Bone marrow (tissue), 2 donors: ENCODE data around the gene FRMPD4.
"Not testable (repeated sequence)": the region's sequence is repeated elsewhere in the genome, so short reads cannot be mapped to it uniquely, and the experiment has no call there.

ENCODE experiments used
- DNase-seq, 2 donors: peaks; one replicate each; lab custom pipeline; 2025; lab: John Stamatoyannopoulos, UW

Gene FRMPD4

GRCh38 chrX:12515384-12515783 is 377.1 kb downstream of the FRMPD4 start:
- not testable (repeated sequence) for DNase-seq

- DNase-seq: no peak
These were observed 388.0 kb downstream of the FRMPD4 start for GRCh38 chrX:12526306-12526705.

GRCh38 chrX:12538096-12538495 is 399.8 kb downstream of the FRMPD4 start:
- DNase-seq: not testable (repeated sequence)

GRCh38 chrX:12542251-12542650 is 404.0 kb downstream of the FRMPD4 start:
- not testable (repeated sequence) for DNase-seq

GRCh38 chrX:12548341-12548740 is 410.1 kb downstream of the FRMPD4 start:
- DNase-seq: no peak

- no peak for DNase-seq
These were observed 410.5 kb downstream of the FRMPD4 start for GRCh38 chrX:12548746-12549145.

- DNase-seq: no peak
These were observed 415.9 kb downstream of the FRMPD4 start for GRCh38 chrX:12554206-12554605.

- no peak for DNase-seq
These were observed 424.8 kb downstream of the FRMPD4 start for GRCh38 chrX:12563121-12563520.

GRCh38 chrX:12564221-12564620 is 425.9 kb downstream of the FRMPD4 start:
- DNase-seq: no peak

GRCh38 chrX:12567857-12568256 is 429.6 kb downstream of the FRMPD4 start:
- no peak for DNase-seq

- no peak for DNase-seq
These were observed 432.7 kb downstream of the FRMPD4 start for GRCh38 chrX:12570859-12571501.

- no peak for DNase-seq
These were observed 441.0 kb downstream of the FRMPD4 start for GRCh38 chrX:12579311-12579710.

GRCh38 chrX:12580548-12580947 is 442.3 kb downstream of the FRMPD4 start:
- no peak for DNase-seq

GRCh38 chrX:12581546-12581945 is 443.3 kb downstream of the FRMPD4 start:
- DNase-seq: no peak

- DNase-seq: no peak
These were observed 444.4 kb downstream of the FRMPD4 start for GRCh38 chrX:12582649-12583048.

- no peak for DNase-seq
These were observed 445.3 kb downstream of the FRMPD4 start for GRCh38 chrX:12583543-12583942.

- no peak for DNase-seq
These were observed 457.4 kb downstream of the FRMPD4 start for GRCh38 chrX:12595720-12596119.

- no peak for DNase-seq
These were observed 471.8 kb downstream of the FRMPD4 start for GRCh38 chrX:12610079-12610478.

GRCh38 chrX:12611471-12611870 is 473.2 kb downstream of the FRMPD4 start:
- DNase-seq: no peak

- no peak for DNase-seq
These were observed 476.0 kb downstream of the FRMPD4 start for GRCh38 chrX:12614266-12614665.

GRCh38 chrX:12615061-12615460 is 476.8 kb downstream of the FRMPD4 start:
- no peak for DNase-seq

- DNase-seq: no peak
These were observed 479.0 kb downstream of the FRMPD4 start for GRCh38 chrX:12617241-12617640.

- no peak for DNase-seq
These were observed 509.0 kb downstream of the FRMPD4 start for GRCh38 chrX:12647230-12647629.

- no peak for DNase-seq
These were observed 510.7 kb downstream of the FRMPD4 start for GRCh38 chrX:12648995-12649394.
